GM18526 (cell line): ENCODE data around the gene CPXM1.

Experiments used
- POLR2A ChIP-seq: IDR thresholded peaks from 3 replicates; pipeline ENCODE4 v1.6.1; 2011; ENCODE audit not compliant: insufficient read length; ENCODE audit errors: extremely low read depth

The CPXM1 gene

GRCh38 chr20:2800521-2801285 is at the start of gene CPXM1:
Gene CPXM1, minus strand, starts transcription at chr20:2800627. Its CDS starts 55 bp downstream, at chr20:2800572.
- TF ChIP-seq POLR2A = peak; percentile 60

- no peak for TF ChIP-seq POLR2A
These were observed 49.1 kb upstream of the CPXM1 start for GRCh38 chr20:2849529-2849928.

GRCh38 chr20:2847802-2848201 is 47.4 kb upstream of the CPXM1 start:
- no peak for TF ChIP-seq POLR2A

- no peak for TF ChIP-seq POLR2A
These were observed 46.3 kb upstream of the CPXM1 start for GRCh38 chr20:2846698-2847097.

- TF ChIP-seq POLR2A = no peak
These were observed 45.2 kb upstream of the CPXM1 start for GRCh38 chr20:2845607-2846006.

GRCh38 chr20:2840967-2841531 is 40.6 kb upstream of the CPXM1 start:
- no peak for TF ChIP-seq POLR2A

GRCh38 chr20:2840138-2840966 is 39.9 kb upstream of the CPXM1 start, which contains the start of the genes PCED1A and VPS16:
Gene PCED1A, minus strand, starts transcription at chr20:2840655. Its CDS starts 743 bp downstream, at chr20:2839912.
Gene VPS16, plus strand, starts transcription at chr20:2840745. Its CDS starts 30 bp downstream, at chr20:2840775.
- peak; percentile 74 for TF ChIP-seq POLR2A

- no peak for TF ChIP-seq POLR2A
These were observed 39.3 kb upstream of the CPXM1 start for GRCh38 chr20:2839732-2840137.

GRCh38 chr20:2838847-2839671 is 38.6 kb upstream of the CPXM1 start:
- no peak for TF ChIP-seq POLR2A

GRCh38 chr20:2838170-2838797 is 37.9 kb upstream of the CPXM1 start:
- no peak for TF ChIP-seq POLR2A

GRCh38 chr20:2837221-2837960 is 37.0 kb upstream of the CPXM1 start:
- TF ChIP-seq POLR2A = no peak

- TF ChIP-seq POLR2A = no peak
These were observed 35.6 kb upstream of the CPXM1 start for GRCh38 chr20:2836035-2836434.

- no peak for TF ChIP-seq POLR2A
These were observed 34.9 kb upstream of the CPXM1 start for GRCh38 chr20:2835331-2835796.

GRCh38 chr20:2834401-2835110 is 34.1 kb upstream of the CPXM1 start:
- TF ChIP-seq POLR2A = no peak
